Ishikawa (cell line): ENCODE data around the gene CALML4.

ENCODE experiments used
- CEBPB ChIP-seq: IDR thresholded peaks from 2 replicates; pipeline ENCODE4 v1.6.1; 2012
- CREB1 ChIP-seq: IDR thresholded peaks from 2 replicates; pipeline ENCODE4 v1.6.1; 2012; ENCODE audit warnings: low read depth
- EGR1 ChIP-seq: IDR thresholded peaks from 2 replicates; pipeline ENCODE4 v1.6.1; 2012
- EP300 ChIP-seq: IDR thresholded peaks from 2 replicates; pipeline ENCODE4 v1.6.1; 2012; ENCODE audit warnings: borderline replicate concordance
- FOXM1 ChIP-seq: IDR thresholded peaks from 2 replicates; pipeline ENCODE4 v1.6.1; 2012; ENCODE audit warnings: low read depth, borderline replicate concordance
- NFIC ChIP-seq: IDR thresholded peaks from 2 replicates; pipeline ENCODE4 v1.6.1; 2012
- RAD21 ChIP-seq: IDR thresholded peaks from 2 replicates; pipeline ENCODE4 v1.6.1; 2012; ENCODE audit warnings: low read depth
- TAF1 ChIP-seq: IDR thresholded peaks from 2 replicates; pipeline ENCODE4 v1.6.1; 2012; ENCODE audit warnings: low read depth, mild to moderate bottlenecking
- TCF12 ChIP-seq: IDR thresholded peaks from 2 replicates; pipeline ENCODE4 v1.6.1; 2012; ENCODE audit warnings: low read depth
- TEAD4 ChIP-seq: IDR thresholded peaks from 2 replicates; pipeline ENCODE4 v1.6.1; 2012
- YY1 ChIP-seq: IDR thresholded peaks from 2 replicates; pipeline ENCODE4 v1.6.1; 2012; ENCODE audit warnings: low read depth
- ZBTB7A ChIP-seq: IDR thresholded peaks from 2 replicates; pipeline ENCODE4 v1.6.1; 2012; ENCODE audit warnings: low read depth
- TF ChIP-seq, protein P1 (sequence below): IDR thresholded peaks from 2 replicates; pipeline ENCODE4 v1.6.1; 2012
- TF ChIP-seq, protein P2 (sequence below): IDR thresholded peaks from 2 replicates; pipeline ENCODE4 v1.6.1; 2012
- TF ChIP-seq, protein P3 (sequence below): IDR thresholded peaks from 2 replicates; pipeline ENCODE4 v1.6.1; 2012; ENCODE audit warnings: low read depth, mild to moderate bottlenecking

Gene CALML4, protein sequence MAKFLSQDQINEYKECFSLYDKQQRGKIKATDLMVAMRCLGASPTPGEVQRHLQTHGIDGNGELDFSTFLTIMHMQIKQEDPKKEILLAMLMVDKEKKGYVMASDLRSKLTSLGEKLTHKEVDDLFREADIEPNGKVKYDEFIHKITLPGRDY

DNA sequence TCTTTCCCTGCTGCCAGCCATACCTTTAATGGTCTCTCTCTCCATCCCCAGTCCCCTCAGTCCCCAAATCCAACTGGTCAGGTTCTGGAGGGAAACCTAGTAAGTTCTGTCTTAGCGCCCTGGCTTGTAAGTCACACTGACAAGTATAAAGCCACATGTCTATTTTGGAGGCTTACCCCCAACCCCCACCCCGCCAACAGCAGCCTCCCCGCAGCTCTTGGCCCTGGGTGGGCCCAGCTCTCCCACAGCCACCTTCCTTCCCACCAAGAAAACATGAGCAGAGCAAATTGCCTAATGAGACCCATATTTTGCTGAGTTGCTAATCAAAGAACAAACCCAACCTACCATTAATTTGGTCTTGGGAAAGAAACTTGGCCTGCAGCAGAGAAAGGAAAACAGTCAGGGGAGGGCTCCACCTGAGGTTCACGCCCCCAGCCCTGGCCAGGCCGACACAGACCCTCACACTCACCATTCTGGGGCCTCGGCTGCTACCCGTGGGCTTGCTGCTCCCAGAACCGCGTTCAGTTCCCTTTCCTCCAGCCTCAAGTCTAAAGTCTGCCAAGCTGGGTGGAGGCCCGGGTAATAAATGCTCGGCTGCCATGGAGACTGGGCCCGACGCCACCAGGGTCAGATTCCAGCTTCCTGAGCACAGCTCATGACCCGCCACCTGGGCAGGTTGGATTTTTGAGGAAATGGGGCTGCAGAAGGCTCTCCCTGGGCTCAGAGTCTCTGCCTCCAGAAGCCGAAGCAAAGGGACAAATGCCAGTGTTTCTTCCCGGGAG, at the start of gene CALML4:
CALML4 (minus strand) TSS at position 557 of the 782 bp plus-strand sequence; CDS start at position 472, 85 bp downstream.
- TF ChIP-seq YY1 = no peak
- TF ChIP-seq TCF12 = 0 out of 2 replicates have a peak, but pooled peaks have one; percentile 33
- TF ChIP-seq, protein P1, sequence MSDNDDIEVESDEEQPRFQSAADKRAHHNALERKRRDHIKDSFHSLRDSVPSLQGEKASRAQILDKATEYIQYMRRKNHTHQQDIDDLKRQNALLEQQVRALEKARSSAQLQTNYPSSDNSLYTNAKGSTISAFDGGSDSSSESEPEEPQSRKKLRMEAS = no peak; the same call in 1 of the 2 replicates
- TF ChIP-seq NFIC = peak; percentile 38; the same call in 1 of the 2 replicates
- peak; percentile 13; the same call in 1 of the 2 replicates for TF ChIP-seq RAD21
- TF ChIP-seq TEAD4 = peak; percentile 49; the same call in 1 of the 2 replicates

DNA sequence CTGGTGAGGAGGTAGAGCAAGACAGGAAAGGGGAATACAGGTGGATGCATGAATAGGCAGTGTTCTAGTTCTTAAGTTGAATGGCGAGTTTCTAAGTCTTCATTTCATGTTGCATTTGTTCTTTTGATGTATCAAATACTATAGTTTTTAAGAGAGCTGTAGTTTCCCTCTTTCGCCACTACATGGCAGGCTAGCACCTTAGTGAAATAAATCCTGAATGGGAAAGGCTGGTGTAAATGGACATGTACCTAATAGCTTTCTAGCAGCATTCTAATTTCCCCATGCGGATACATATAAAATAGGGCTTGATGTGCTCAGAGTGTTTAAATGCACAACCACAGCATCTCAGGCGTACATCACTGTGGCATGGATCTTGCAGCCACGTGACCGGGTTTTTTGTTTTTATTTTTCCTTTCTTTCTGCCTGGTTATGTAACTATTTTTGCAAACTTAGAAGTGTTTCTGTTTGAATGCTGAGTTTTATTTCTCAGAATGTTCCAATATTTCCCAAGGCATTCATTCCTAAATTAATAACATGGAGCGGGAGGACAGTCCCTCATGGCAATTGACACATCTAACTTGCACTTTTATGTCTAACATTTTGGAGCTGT, 47.9 kb upstream of the CALML4 start:
- no peak for TF ChIP-seq EGR1
- TF ChIP-seq YY1 = no peak
- peak; percentile 84 for TF ChIP-seq RAD21
- no peak for TF ChIP-seq TCF12

DNA sequence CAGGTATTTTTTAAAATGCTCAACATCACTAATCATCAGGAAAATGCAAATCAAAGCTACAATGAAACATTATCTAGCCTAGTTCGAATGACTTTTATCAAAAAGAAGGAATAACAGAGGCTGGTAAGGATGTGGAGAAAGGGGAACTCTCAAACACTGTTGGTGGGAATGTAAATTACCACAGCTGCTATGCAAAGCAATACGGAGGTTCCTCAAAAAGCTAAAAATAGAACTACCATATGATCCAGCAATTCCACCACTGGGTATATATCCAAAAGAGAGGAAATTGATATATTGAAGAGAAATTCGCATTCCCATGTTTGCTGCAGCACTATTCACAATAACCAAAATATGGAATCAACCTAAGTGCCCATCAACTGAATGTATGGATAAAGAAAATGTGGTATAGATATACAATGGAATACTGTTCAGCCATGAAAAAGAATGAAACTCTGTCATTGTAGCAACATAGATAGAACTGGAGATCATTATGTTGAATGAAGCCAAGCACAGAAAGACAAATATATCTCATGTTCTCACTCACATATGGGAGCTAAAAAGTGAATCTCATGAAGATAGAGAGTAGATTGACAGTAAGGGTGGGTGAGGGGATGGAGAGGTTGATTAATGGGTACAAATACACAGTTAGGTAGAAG, 44.1 kb upstream of the CALML4 start:
- no peak for TF ChIP-seq FOXM1
- TF ChIP-seq NFIC = no peak

DNA sequence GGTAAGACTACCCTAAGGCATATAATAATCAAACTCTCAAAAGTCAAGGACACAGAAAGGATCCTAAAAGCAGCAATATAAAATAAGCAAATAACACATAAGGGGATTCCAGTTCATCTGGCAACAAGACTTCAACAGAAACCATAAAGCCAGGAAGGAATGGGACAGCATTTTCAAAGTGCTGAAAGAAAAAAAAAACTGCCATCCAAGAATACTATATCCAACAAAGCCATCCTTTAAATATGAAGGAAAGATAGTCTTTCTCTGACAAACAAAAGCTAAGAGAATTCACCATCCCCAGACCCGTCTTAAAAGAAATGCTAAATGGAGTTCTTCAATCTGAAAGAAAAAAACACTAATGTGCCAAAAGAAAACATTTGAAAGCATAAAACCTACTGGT, 39.1 kb upstream of the CALML4 start:
- TF ChIP-seq CEBPB (no peak), TEAD4 (no peak), YY1 (no peak), RAD21 (no peak), EGR1 (no peak), TCF12 (no peak), CREB1 (no peak), TAF1 (no peak), EP300 (no peak), ZBTB7A (no peak), NFIC (no peak), FOXM1 (no peak)
- TF ChIP-seq, protein P2, sequence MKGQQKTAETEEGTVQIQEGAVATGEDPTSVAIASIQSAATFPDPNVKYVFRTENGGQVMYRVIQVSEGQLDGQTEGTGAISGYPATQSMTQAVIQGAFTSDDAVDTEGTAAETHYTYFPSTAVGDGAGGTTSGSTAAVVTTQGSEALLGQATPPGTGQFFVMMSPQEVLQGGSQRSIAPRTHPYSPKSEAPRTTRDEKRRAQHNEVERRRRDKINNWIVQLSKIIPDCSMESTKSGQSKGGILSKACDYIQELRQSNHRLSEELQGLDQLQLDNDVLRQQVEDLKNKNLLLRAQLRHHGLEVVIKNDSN = no peak
- TF ChIP-seq, protein P3, sequence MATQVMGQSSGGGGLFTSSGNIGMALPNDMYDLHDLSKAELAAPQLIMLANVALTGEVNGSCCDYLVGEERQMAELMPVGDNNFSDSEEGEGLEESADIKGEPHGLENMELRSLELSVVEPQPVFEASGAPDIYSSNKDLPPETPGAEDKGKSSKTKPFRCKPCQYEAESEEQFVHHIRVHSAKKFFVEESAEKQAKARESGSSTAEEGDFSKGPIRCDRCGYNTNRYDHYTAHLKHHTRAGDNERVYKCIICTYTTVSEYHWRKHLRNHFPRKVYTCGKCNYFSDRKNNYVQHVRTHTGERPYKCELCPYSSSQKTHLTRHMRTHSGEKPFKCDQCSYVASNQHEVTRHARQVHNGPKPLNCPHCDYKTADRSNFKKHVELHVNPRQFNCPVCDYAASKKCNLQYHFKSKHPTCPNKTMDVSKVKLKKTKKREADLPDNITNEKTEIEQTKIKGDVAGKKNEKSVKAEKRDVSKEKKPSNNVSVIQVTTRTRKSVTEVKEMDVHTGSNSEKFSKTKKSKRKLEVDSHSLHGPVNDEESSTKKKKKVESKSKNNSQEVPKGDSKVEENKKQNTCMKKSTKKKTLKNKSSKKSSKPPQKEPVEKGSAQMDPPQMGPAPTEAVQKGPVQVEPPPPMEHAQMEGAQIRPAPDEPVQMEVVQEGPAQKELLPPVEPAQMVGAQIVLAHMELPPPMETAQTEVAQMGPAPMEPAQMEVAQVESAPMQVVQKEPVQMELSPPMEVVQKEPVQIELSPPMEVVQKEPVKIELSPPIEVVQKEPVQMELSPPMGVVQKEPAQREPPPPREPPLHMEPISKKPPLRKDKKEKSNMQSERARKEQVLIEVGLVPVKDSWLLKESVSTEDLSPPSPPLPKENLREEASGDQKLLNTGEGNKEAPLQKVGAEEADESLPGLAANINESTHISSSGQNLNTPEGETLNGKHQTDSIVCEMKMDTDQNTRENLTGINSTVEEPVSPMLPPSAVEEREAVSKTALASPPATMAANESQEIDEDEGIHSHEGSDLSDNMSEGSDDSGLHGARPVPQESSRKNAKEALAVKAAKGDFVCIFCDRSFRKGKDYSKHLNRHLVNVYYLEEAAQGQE = no peak
- TF ChIP-seq, protein P1 = no peak

DNA sequence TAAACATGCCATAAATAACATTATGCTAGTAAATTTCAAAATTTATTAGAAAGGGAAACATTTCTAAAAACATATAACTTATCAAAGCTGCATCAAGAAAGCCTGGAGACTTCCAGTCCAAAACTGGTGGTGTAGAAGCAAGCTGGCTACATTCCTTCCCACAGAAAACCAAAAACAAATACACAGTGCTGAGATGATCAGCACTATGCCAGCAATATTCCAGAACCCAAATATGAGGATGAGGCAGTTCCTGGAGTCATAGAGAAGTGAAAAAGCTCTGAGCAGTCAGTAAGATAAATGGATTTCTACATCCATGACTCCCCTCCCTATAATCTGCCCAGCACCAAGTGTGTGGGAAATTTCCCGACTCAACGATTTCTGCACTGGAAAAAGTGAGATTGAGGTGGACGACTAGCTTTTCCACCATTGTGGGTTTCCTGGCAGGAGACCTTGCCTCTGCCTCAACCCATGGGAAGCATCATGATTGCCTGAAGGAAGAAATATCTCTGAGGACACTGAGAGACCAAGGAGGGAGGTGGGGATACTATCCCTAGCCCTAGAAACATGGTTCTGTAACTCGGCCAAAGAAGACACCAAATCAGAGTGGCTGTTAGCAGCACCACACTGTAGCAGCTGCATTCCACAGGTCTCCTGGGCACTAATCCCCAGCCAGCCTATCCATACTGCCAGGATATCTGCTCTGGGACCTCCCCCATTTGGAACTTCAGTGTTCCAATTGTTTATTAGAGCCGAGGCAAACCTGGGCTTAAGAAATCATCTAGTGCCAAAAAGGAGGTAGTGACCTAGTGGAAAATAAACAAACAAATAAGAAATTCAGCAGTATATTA, 36.2 kb upstream of the CALML4 start:
- TF ChIP-seq RAD21 (no peak), YY1 (no peak)
- TF ChIP-seq, protein P1 = no peak

DNA sequence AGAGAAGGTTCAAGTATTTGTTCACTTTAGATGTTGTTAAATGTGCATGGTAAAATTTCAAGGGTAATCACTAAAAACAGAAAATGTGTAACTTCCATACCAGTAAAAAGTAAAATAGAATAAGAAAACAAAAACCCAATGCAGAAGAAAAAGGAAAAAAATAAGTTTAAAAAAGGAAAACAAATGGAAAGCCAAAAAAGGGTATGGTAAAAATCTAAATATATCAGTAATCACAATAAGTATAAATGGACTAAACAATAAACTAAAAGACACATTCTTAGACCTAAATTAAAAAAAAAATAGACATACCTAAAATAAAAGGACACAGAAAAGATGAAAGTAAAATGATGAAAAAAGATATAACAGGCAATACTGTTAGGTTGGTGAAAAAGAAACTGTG, 33.9 kb upstream of the CALML4 start:
- TF ChIP-seq EP300 (no peak), FOXM1 (no peak), RAD21 (no peak), CREB1 (no peak), TAF1 (no peak), EGR1 (no peak), CEBPB (no peak), NFIC (no peak), YY1 (no peak), TCF12 (no peak), ZBTB7A (no peak), TEAD4 (no peak)
- TF ChIP-seq, protein P2 = no peak
- TF ChIP-seq, protein P1 = no peak
- TF ChIP-seq, protein P3 = no peak
